Adrenal gland (tissue), 12 donors: ENCODE results near the gene HEYL. TPM values are rescaled to one million over a fixed set of nuclear protein-coding genes. Genes with fewer than 3 reads are reported as not detected.

Experiments used
- DNase-seq, 7 donors: peaks; one replicate each; pipeline ENCODE4 v3.0.0-alpha.2; 2019 to 2020
- H3K27ac ChIP-seq, 5 donors: fragments of 200-600 bp; sonication (generic) in 4 of 5; 1 replicate in 3 of 5; 2 replicates in 2 of 5; pipeline versions ENCODE4 v1.5.1 to v1.8.0; 2016 to 2020; ENCODE audit warnings: mild to moderate bottlenecking in 1 of 5
- H3K27me3 ChIP-seq: fragments of 200-600 bp; 2 replicates; pipeline ENCODE4 v1.8.0; 2021
- H3K36me3 ChIP-seq, 2 donors: fragments of 200-600 bp; replicated peaks in 1 of 2; 1 replicate in 1 of 2; 2 replicates in 1 of 2; pipeline versions ENCODE4 v1.5.1 to v1.8.0; 2018 to 2022
- H3K4me1 ChIP-seq, 2 donors: fragments of 200-600 bp; replicated peaks in 1 of 2; 1 replicate in 1 of 2; 2 replicates in 1 of 2; pipeline versions ENCODE4 v1.5.1 to v1.8.0; 2018 to 2021
- H3K4me3 ChIP-seq, 4 donors: fragments of 200-600 bp; sonication (generic) in 3 of 4; one replicate each; pipeline ENCODE4 v1.5.1; 2016 to 2018
- H3K9me3 ChIP-seq, 3 donors: fragments of 200-600 bp; sonication (generic) in 1 of 3; replicated peaks in 1 of 3; 1 replicate in 2 of 3; 2 replicates in 1 of 3; pipeline versions ENCODE4 v1.5.1 to v1.8.0; 2016 to 2021
- CTCF ChIP-seq, 6 experiments: fragments of 450-650 bp in 4 of 6; fragments of 200-600 bp in 2 of 6; sonication (generic) in 1 of 6; IDR thresholded peaks; 1 replicate in 5 of 6; 2 replicates in 1 of 6; pipeline versions ENCODE4 v1.5.1 to v1.8.0; 2016 to 2021; ENCODE audit warnings: antibody characterized with exemption in 6 of 6, mild to moderate bottlenecking in 2 of 6, moderate library complexity in 1 of 6
- POLR2A ChIP-seq, 2 donors: fragments of 450-650 bp; IDR thresholded peaks; one replicate each; pipeline ENCODE4 v1.6.1; 2017; ENCODE audit warnings: antibody characterized with exemption in 2 of 2, mild to moderate bottlenecking in 2 of 2, moderate library complexity in 1 of 2
- WGBS, 4 donors: extraction: QIAGEN DNeasy Blood & Tissue Kit in 2 of 4; methylation state at CpG; one replicate each; pipeline versions ENCODE4 v1.1.5 to v1.1.7; 2013 to 2017; 5-methylcytosine and 5-hydroxymethylcytosine counted together
- intact Hi-C, 2 donors: fragments of 100-400 bp; cut with DNase I; formaldehyde crosslinking; loops; one replicate each; pipeline versions ENCODE4 v1.14.1 to v1.15.0; 2022 to 2023
- polyA plus RNA-seq, 3 donors: library from polyadenylated mRNA; stranded (reverse); fragments of 200-250 nt in 2 of 3; fragments of 350-450 nt in 1 of 3; fragmentation: Illumina TruSeq in 1 of 3; extraction: RNeasy Lipid Tissue Mini Kit (QIAGEN cat#74804) in 1 of 3; gene quantifications; one replicate each; pipeline ENCODE4 v1.2.3, GENCODE V29; 2013 to 2014
- total RNA-seq, 9 donors: library from RNA; depleted of rRNA in 4 of 9; stranded (reverse); fragments of >200 nt in 4 of 9; fragments of 120-200 nt in 1 of 9; fragmentation: NEBNext Ultra II Directional in 1 of 9; extraction: Animal tissue kit (Norgen Biotek cat#: 25700) in 1 of 9; gene quantifications; one replicate each; pipeline versions ENCODE4 v1.1.0 to v1.2.4, GENCODE V29; 2013 to 2023
- donor health status: healthy with polysubstance abuse.
- donor health status: Bipolar disorder and iron deficiency.
- donor health status: DM: yes; HTN: yes; CAD: no.
- donor health status: DM: no; HTN: no; CAD: no.
- donor health status: DM: no; HTN: no; CAD: no.
- donor health status: DM: yes; HTN: yes; CAD: no.

HEYL gene
- total and polyA plus RNA-seq, 12 donors = 2.4 to 27.7 (median 14.0) TPM

- TF ChIP-seq CTCF (IDR thresholded peaks at IDR 0.05) (no peak), POLR2A (IDR thresholded peaks at IDR 0.05) (no peak)
- 87 to 94% (median 90%) methylated on average over 3 to 4 of the region's 4 CpGs for WGBS, 4 donors
- Histone ChIP-seq H3K27ac (no peak overlapping the region), H3K9me3 (no peaks in the 10 kb centered on the region), H3K36me3 (no peaks in the 10 kb centered on the region), H3K4me1 (no peaks in the 10 kb centered on the region), H3K27me3 (no peaks in the 10 kb centered on the region), H3K4me3 (no peak overlapping the region)
- intact Hi-C loops = no loop called here
- DNase-seq = no peak
These were observed 47.4 kb downstream of the HEYL start for GRCh38 chr1:39592069-39592468.

- no peak for DNase-seq
- intact Hi-C loops = no loop called here
- 80 to 87% (median 82%) methylated on average over 7 of the region's 7 CpGs for WGBS, 4 donors
- Histone ChIP-seq H3K36me3 (no peaks in the 10 kb centered on the region), H3K9me3 (no peaks in the 10 kb centered on the region), H3K4me1 (no peaks in the 10 kb centered on the region), H3K27ac (no peak overlapping the region), H3K4me3 (no peak overlapping the region), H3K27me3 (no peaks in the 10 kb centered on the region)
- no peak for TF ChIP-seq CTCF (IDR thresholded peaks at IDR 0.05)
- no peak for TF ChIP-seq POLR2A (IDR thresholded peaks at IDR 0.05)
These were observed 48.9 kb downstream of the HEYL start for GRCh38 chr1:39590546-39590945.

GRCh38 chr1:39585933-39586332, 53.5 kb downstream of the HEYL start:
- no peak overlapping the region for H3K27ac ChIP-seq
- H3K4me3 ChIP-seq = no peak overlapping the region
- H3K27me3 ChIP-seq = no peaks in the 10 kb centered on the region
- no peak for TF ChIP-seq CTCF (IDR thresholded peaks at IDR 0.05)
- TF ChIP-seq POLR2A (IDR thresholded peaks at IDR 0.05) = no peak
- H3K4me1 ChIP-seq = no peaks in the 10 kb centered on the region
- H3K9me3 ChIP-seq = no peaks in the 10 kb centered on the region
- H3K36me3 ChIP-seq = no peaks in the 10 kb centered on the region
- 86 to 94% (median 91%) methylated on average over 7 of the region's 7 CpGs for WGBS, 4 donors
- DNase-seq = no peak
- intact Hi-C loops = no loop called here

GRCh38 chr1:39576016-39576657, 63.3 kb downstream of the HEYL start:
- H3K9me3 ChIP-seq = no peaks in the 10 kb centered on the region
- peak in 5 of 7 donors; percentile 39 to 55 (median 48) for DNase-seq
- H3K4me1 ChIP-seq = peaks cover 27 to 39% of the 10 kb centered on the region in 2 donors
- peak overlapping the region; percentile 79 to 97 (median 91) for H3K27ac ChIP-seq
- peak overlapping the region; percentile 2 to 88 (median 80) for H3K4me3 ChIP-seq
- peaks cover 0 to 13% of the 10 kb centered on the region in 2 donors for H3K36me3 ChIP-seq
- 0% methylated on average over 36 to 87 of the region's 87 CpGs for WGBS, 4 donors
- TF ChIP-seq POLR2A (IDR thresholded peaks at IDR 0.05) (peak in 1 of 2 donors; percentile 6), CTCF (IDR thresholded peaks at IDR 0.05) (no peak)
- H3K27me3 ChIP-seq = no peaks in the 10 kb centered on the region
- intact Hi-C loops = no loop called here
